Ishikawa (cell line): ENCODE results near the gene SGO1.

Experiments
- CEBPB ChIP-seq: IDR thresholded peaks from 2 replicates; pipeline ENCODE4 v1.6.1; 2012
- CREB1 ChIP-seq: IDR thresholded peaks from 2 replicates; pipeline ENCODE4 v1.6.1; 2012; ENCODE audit warnings: low read depth
- EGR1 ChIP-seq: IDR thresholded peaks from 2 replicates; pipeline ENCODE4 v1.6.1; 2012
- EP300 ChIP-seq: IDR thresholded peaks from 2 replicates; pipeline ENCODE4 v1.6.1; 2012; ENCODE audit warnings: borderline replicate concordance
- NFIC ChIP-seq: IDR thresholded peaks from 2 replicates; pipeline ENCODE4 v1.6.1; 2012
- RAD21 ChIP-seq: IDR thresholded peaks from 2 replicates; pipeline ENCODE4 v1.6.1; 2012; ENCODE audit warnings: low read depth
- TAF1 ChIP-seq: IDR thresholded peaks from 2 replicates; pipeline ENCODE4 v1.6.1; 2012; ENCODE audit warnings: low read depth, mild to moderate bottlenecking
- TEAD4 ChIP-seq: IDR thresholded peaks from 2 replicates; pipeline ENCODE4 v1.6.1; 2012
- ZBTB7A ChIP-seq: IDR thresholded peaks from 2 replicates; pipeline ENCODE4 v1.6.1; 2012; ENCODE audit warnings: low read depth
- TF ChIP-seq, protein P1 (sequence below): IDR thresholded peaks from 2 replicates; pipeline ENCODE4 v1.6.1; 2012
- TF ChIP-seq, protein P2 (sequence below): IDR thresholded peaks from 2 replicates; pipeline ENCODE4 v1.6.1; 2012
- TF ChIP-seq, protein P3 (sequence below): IDR thresholded peaks from 2 replicates; pipeline ENCODE4 v1.6.1; 2012; ENCODE audit warnings: low read depth, mild to moderate bottlenecking

GRCh38 chr3:20154928-20155327, 31.1 kb downstream of the SGO1 start:
- TF ChIP-seq CREB1 (no peak), ZBTB7A (no peak), CEBPB (no peak), EP300 (no peak), NFIC (no peak), RAD21 (no peak), TEAD4 (no peak), TAF1 (no peak), EGR1 (no peak)
- TF ChIP-seq, protein P1, sequence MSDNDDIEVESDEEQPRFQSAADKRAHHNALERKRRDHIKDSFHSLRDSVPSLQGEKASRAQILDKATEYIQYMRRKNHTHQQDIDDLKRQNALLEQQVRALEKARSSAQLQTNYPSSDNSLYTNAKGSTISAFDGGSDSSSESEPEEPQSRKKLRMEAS = no peak
- TF ChIP-seq, protein P2, sequence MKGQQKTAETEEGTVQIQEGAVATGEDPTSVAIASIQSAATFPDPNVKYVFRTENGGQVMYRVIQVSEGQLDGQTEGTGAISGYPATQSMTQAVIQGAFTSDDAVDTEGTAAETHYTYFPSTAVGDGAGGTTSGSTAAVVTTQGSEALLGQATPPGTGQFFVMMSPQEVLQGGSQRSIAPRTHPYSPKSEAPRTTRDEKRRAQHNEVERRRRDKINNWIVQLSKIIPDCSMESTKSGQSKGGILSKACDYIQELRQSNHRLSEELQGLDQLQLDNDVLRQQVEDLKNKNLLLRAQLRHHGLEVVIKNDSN = no peak
- TF ChIP-seq, protein P3, sequence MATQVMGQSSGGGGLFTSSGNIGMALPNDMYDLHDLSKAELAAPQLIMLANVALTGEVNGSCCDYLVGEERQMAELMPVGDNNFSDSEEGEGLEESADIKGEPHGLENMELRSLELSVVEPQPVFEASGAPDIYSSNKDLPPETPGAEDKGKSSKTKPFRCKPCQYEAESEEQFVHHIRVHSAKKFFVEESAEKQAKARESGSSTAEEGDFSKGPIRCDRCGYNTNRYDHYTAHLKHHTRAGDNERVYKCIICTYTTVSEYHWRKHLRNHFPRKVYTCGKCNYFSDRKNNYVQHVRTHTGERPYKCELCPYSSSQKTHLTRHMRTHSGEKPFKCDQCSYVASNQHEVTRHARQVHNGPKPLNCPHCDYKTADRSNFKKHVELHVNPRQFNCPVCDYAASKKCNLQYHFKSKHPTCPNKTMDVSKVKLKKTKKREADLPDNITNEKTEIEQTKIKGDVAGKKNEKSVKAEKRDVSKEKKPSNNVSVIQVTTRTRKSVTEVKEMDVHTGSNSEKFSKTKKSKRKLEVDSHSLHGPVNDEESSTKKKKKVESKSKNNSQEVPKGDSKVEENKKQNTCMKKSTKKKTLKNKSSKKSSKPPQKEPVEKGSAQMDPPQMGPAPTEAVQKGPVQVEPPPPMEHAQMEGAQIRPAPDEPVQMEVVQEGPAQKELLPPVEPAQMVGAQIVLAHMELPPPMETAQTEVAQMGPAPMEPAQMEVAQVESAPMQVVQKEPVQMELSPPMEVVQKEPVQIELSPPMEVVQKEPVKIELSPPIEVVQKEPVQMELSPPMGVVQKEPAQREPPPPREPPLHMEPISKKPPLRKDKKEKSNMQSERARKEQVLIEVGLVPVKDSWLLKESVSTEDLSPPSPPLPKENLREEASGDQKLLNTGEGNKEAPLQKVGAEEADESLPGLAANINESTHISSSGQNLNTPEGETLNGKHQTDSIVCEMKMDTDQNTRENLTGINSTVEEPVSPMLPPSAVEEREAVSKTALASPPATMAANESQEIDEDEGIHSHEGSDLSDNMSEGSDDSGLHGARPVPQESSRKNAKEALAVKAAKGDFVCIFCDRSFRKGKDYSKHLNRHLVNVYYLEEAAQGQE = no peak
